Uterus (tissue), 4 donors: ENCODE results near the gene RAI1. TPM values are rescaled to one million over a fixed set of nuclear protein-coding genes. Genes with fewer than 3 reads are reported as not detected.

Experiments
- DNase-seq, 2 donors: peaks; one replicate each; pipeline ENCODE4 v3.0.0-alpha.2; 2019 to 2020
- H3K27ac ChIP-seq, 2 donors: fragments of 200-600 bp; sonication (generic); 1 replicate in 1 of 2; 2 replicates in 1 of 2; pipeline ENCODE4 v1.5.1; 2016 to 2018
- H3K27me3 ChIP-seq, 2 donors: fragments of 200-600 bp; sonication (generic); one replicate each; pipeline ENCODE4 v1.5.1; 2018 to 2019; ENCODE audit warnings: control low read depth in 1 of 2
- H3K36me3 ChIP-seq, 2 donors: fragments of 200-600 bp; sonication (generic); one replicate each; pipeline ENCODE4 v1.5.1; 2019; ENCODE audit warnings: control low read depth in 1 of 2
- H3K4me1 ChIP-seq, 2 donors: fragments of 200-600 bp; sonication (generic); one replicate each; pipeline ENCODE4 v1.5.1; 2018 to 2019; ENCODE audit warnings: control low read depth in 1 of 2
- H3K4me3 ChIP-seq, 2 donors: fragments of 200-600 bp; sonication (generic); 1 replicate in 1 of 2; 2 replicates in 1 of 2; pipeline ENCODE4 v1.5.1; 2018 to 2019; ENCODE audit warnings: mild to moderate bottlenecking in 1 of 2
- H3K9me3 ChIP-seq, 2 donors: fragments of 200-600 bp; sonication (generic); one replicate each; pipeline ENCODE4 v1.5.1; 2019; ENCODE audit warnings: control low read depth in 1 of 2
- POLR2A ChIP-seq, 2 donors: fragments of 450-650 bp; IDR thresholded peaks; one replicate each; pipeline ENCODE4 v1.6.1; 2016; ENCODE audit warnings: antibody characterized with exemption in 2 of 2, mild to moderate bottlenecking in 1 of 2, moderate library complexity in 1 of 2
- intact Hi-C: fragments of 100-400 bp; cut with DNase I; formaldehyde crosslinking; loops from one replicate; pipeline ENCODE4 v1.15.1; 2023; ENCODE audit warnings: low total_unique reads
- total RNA-seq, 4 donors: library from RNA; depleted of rRNA in 3 of 4; stranded (reverse); fragments of >200 nt in 3 of 4; gene quantifications; one replicate each; pipeline versions ENCODE4 v1.1.0 to v1.2.4, GENCODE V29; 2014 to 2023
- TF ChIP-seq, protein P1 (sequence below), 4 experiments: fragments of 200-600 bp in 2 of 4; fragments of 450-650 bp in 2 of 4; sonication (generic) in 2 of 4; IDR thresholded peaks; one replicate each; pipeline ENCODE4 v1.5.1; 2016 to 2019; ENCODE audit warnings: antibody characterized with exemption in 4 of 4, mild to moderate bottlenecking in 2 of 4, moderate library complexity in 1 of 4
- donor health status: DM: yes; HTN: yes; CAD: no.

Gene RAI1
- total RNA-seq, 4 donors from 2014 or later = 10.0 to 66.1 (median 15.3) TPM

DNA sequence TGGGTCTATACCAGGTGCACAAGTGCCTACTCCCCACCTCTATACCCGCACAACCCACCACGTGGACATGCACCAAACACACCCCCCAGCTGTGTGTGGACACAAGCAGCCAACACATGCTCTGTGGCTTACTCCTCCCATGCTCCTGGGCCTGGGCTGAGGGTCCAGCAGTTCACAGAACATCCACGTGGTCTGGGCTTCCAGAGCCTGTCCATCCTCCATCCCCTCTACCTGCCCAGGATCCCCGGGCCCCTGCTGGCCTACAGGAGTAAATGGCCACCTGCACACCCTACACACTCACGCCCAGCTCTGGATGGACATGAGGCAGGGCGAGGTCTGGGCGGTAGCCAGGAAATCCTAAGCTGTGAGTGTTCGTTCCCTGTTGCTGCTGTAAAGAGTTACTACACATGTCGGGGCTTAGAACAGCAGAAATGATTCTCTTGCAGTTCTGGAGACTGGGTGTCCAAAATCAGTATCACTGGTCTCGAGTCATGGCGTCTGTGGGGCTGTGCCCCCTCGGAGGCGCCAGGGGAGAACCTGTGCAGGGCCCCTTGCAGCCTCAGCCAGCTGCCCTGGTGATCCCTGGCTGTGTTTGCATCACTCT is 15.0 kb upstream of the RAI1 start:
- Histone ChIP-seq H3K27ac (no peak overlapping the region), H3K9me3 (no peaks in the 10 kb centered on the region), H3K4me3 (no peak overlapping the region), H3K4me1 (no peaks in the 10 kb centered on the region), H3K36me3 (no peaks in the 10 kb centered on the region), H3K27me3 (no peaks in the 10 kb centered on the region)
- intact Hi-C loops = no loop called here
- TF ChIP-seq POLR2A (IDR thresholded peaks at IDR 0.05) = no peak
- TF ChIP-seq, protein P1, sequence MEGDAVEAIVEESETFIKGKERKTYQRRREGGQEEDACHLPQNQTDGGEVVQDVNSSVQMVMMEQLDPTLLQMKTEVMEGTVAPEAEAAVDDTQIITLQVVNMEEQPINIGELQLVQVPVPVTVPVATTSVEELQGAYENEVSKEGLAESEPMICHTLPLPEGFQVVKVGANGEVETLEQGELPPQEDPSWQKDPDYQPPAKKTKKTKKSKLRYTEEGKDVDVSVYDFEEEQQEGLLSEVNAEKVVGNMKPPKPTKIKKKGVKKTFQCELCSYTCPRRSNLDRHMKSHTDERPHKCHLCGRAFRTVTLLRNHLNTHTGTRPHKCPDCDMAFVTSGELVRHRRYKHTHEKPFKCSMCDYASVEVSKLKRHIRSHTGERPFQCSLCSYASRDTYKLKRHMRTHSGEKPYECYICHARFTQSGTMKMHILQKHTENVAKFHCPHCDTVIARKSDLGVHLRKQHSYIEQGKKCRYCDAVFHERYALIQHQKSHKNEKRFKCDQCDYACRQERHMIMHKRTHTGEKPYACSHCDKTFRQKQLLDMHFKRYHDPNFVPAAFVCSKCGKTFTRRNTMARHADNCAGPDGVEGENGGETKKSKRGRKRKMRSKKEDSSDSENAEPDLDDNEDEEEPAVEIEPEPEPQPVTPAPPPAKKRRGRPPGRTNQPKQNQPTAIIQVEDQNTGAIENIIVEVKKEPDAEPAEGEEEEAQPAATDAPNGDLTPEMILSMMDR (IDR thresholded peaks at IDR 0.05) = no peak
- DNase-seq = no peak

DNA sequence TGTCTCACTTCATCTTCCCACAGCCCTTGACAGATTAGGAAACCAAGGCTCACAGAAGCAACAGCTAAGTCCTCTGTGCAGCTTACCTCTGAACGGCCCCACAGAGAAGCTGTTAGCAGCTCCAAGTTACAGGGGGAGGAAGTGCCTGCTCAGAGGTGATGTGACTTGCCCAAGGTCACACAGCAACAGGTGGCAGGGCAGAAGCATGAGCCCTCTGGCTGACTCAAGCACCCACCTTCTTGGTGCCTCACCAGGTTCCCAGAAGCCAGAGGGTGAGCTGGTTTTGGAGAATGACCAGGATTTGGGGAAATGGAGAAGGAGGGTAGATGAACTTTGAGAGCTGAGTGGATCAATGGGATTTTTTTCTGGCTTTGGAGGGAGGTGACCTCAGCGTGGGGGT is 14.0 kb upstream of the RAI1 start:
- Histone ChIP-seq H3K27ac (no peak overlapping the region), H3K4me3 (no peak overlapping the region), H3K36me3 (no peaks in the 10 kb centered on the region), H3K27me3 (no peaks in the 10 kb centered on the region), H3K9me3 (no peaks in the 10 kb centered on the region), H3K4me1 (no peaks in the 10 kb centered on the region)
- no peak for TF ChIP-seq POLR2A (IDR thresholded peaks at IDR 0.05)
- TF ChIP-seq, protein P1 (IDR thresholded peaks at IDR 0.05) = no peak
- DNase-seq = no peak
- intact Hi-C loops = no loop called here

DNA sequence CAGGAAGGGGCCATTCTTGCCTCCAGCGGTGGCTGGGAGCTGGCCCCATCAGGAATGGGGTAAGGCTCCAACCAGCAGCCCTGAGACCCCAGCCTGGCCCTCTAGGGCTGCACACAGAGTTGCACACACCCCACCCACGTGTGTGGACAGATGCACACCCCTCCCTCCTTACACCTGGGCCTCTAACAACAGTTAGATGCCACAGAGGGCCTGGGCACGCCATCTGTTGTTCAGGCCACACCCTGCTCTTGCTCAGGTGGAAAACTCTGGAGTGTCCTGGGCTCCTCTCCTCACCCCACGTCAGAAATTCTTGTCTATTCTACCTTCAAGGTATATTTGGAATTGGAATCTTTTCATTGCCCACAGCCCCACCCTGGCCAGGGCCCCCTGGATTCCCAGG is 13.3 kb upstream of the RAI1 start:
- DNase-seq = no peak
- intact Hi-C loops = no loop called here
- TF ChIP-seq, protein P1 (IDR thresholded peaks at IDR 0.05) = no peak
- TF ChIP-seq POLR2A (IDR thresholded peaks at IDR 0.05) = no peak

DNA sequence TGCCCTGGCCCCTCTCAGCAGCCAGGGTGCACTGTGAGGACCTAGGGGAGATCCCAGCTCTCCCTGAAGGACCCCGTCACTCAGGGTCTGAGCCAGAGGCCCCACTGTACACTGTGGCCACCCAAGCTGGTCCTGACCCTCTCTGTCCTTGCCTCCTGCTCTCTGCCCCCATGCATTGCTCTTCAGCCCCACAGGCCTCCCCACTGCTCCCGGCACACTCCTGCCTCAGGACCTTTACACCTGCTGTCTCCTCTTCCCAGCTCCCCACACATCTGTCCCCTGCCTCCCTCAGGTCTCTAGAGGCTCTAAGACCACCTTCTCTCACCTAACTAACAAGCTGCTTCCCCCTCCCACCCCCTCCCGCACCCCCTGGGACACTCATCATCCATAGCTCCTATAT is 12.9 kb upstream of the RAI1 start:
- no peaks in the 10 kb centered on the region for H3K9me3 ChIP-seq
- H3K4me1 ChIP-seq = no peaks in the 10 kb centered on the region
- intact Hi-C loops = no loop called here
- H3K36me3 ChIP-seq = no peaks in the 10 kb centered on the region
- TF ChIP-seq POLR2A (IDR thresholded peaks at IDR 0.05) = no peak
- TF ChIP-seq, protein P1 (IDR thresholded peaks at IDR 0.05) = no peak
- DNase-seq = no peak
- no peaks in the 10 kb centered on the region for H3K27me3 ChIP-seq
- H3K27ac ChIP-seq = no peak overlapping the region
- H3K4me3 ChIP-seq = no peak overlapping the region

More for the DNA sequence above, 13.3 kb upstream of the RAI1 start:
- Histone ChIP-seq H3K4me3 (no peak overlapping the region), H3K9me3 (no peaks in the 10 kb centered on the region), H3K27me3 (no peaks in the 10 kb centered on the region), H3K27ac (no peak overlapping the region), H3K4me1 (no peaks in the 10 kb centered on the region), H3K36me3 (no peaks in the 10 kb centered on the region)

DNA sequence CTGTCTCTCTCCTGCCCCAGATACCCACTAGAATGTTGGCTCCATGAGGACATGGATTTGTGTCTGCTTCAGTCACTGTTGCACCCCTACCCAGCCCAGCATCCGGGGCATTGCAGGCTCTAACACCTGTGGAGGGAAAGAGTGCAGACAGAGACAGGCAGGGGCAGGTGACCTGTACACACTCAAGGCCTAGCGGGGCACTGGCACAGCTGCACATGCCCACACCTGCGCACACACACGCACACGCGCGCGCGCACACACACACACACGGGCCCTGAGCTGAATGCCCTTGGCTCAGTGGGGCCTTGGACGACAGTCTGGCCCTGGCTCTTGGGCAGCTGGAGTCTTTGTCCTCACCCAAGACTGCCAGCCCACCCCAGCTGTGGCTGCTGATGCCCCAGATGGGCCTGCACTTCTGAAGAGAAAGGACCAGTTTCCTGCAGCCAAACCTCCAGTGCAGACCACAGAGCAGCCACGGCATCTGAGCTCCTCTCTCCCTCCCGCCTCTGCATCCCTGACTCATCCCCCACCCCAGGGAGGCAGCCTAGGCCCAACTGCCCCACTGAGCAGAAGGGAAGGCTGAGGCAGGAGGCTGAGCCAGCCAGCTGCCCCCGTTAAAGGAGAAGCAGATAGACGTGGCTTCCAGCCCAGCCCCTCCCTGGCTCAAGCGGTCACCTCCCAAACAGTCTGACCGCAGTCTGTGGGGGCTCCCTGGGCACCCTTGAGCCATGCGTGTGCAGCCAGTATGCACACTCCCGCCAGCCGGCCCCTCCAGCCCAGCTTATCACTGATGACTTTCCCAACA is 12.3 kb upstream of the RAI1 start:
- H3K27ac ChIP-seq = no peak overlapping the region
- no peak for TF ChIP-seq POLR2A (IDR thresholded peaks at IDR 0.05)
- TF ChIP-seq, protein P1 (IDR thresholded peaks at IDR 0.05) = no peak
- no peaks in the 10 kb centered on the region for H3K4me1 ChIP-seq
- no peaks in the 10 kb centered on the region for H3K36me3 ChIP-seq
- no peak for DNase-seq
- no peaks in the 10 kb centered on the region for H3K27me3 ChIP-seq
- no peaks in the 10 kb centered on the region for H3K9me3 ChIP-seq
- intact Hi-C loops = no loop called here
- no peak overlapping the region for H3K4me3 ChIP-seq
